Esophagus muscularis mucosa (tissue), 4 donors: ENCODE data around the gene COG2. TPM values are rescaled to one million over a fixed set of nuclear protein-coding genes. Genes with fewer than 3 reads are reported as not detected.

Source experiments
- DNase-seq: peaks from one replicate; pipeline ENCODE4 v3.0.0-alpha.2; 2017; ENCODE audit errors: extremely low spot score
- H3K27ac ChIP-seq, 4 donors: fragments of 200-600 bp; sonication (generic); replicated peaks in 1 of 4; 1 replicate in 3 of 4; 2 replicates in 1 of 4; pipeline ENCODE4 v1.5.1; 2016 to 2019; ENCODE audit warnings: mild to moderate bottlenecking in 1 of 4
- H3K27me3 ChIP-seq, 4 donors: fragments of 200-600 bp; sonication (generic); one replicate each; pipeline versions ENCODE4 v1.5.1 to v1.6.0; 2016 to 2019
- H3K36me3 ChIP-seq, 4 donors: fragments of 200-600 bp; sonication (generic); one replicate each; pipeline ENCODE4 v1.5.1; 2016 to 2019
- H3K4me1 ChIP-seq, 4 donors: fragments of 200-600 bp; sonication (generic); one replicate each; pipeline ENCODE4 v1.5.1; 2016 to 2019
- H3K4me3 ChIP-seq, 4 donors: fragments of 200-600 bp; sonication (generic); 1 replicate in 2 of 4; 2 replicates in 2 of 4; pipeline ENCODE4 v1.5.1; 2016 to 2019; ENCODE audit warnings: mild to moderate bottlenecking in 4 of 4, moderate library complexity in 1 of 4
- H3K9me3 ChIP-seq, 4 donors: fragments of 200-600 bp; sonication (generic); 1 replicate in 3 of 4; 2 replicates in 1 of 4; pipeline ENCODE4 v1.5.1; 2016 to 2019
- EP300 ChIP-seq: sonication (generic); formaldehyde crosslinking; IDR thresholded peaks from one replicate; pipeline ENCODE4 v1.6.1; 2017; ENCODE audit warnings: antibody characterized with exemption
- POLR2A ChIP-seq: fragments of 450-650 bp; IDR thresholded peaks from one replicate; pipeline ENCODE4 v1.6.1; 2017; ENCODE audit warnings: antibody characterized with exemption, moderate library complexity, mild to moderate bottlenecking, low read depth
- POLR2AphosphoS5 ChIP-seq, 2 donors: sonication (generic); formaldehyde crosslinking; IDR thresholded peaks; one replicate each; pipeline ENCODE4 v1.6.1; 2017; ENCODE audit warnings: antibody characterized with exemption in 2 of 2
- whole genome bisulfite sequencing: methylation state at CpG from one replicate; pipeline ENCODE4 v1.1.5; 2018; 5-methylcytosine and 5-hydroxymethylcytosine counted together
- intact Hi-C: fragments of 100-400 bp; cut with DNase I; formaldehyde crosslinking; loops from one replicate; pipeline ENCODE4 v1.15.1; 2023
- total RNA-seq, 4 donors: library from RNA; depleted of rRNA; stranded (reverse); fragments of >200 nt; gene quantifications; one replicate each; pipeline versions ENCODE4 v1.1.0 to v1.2.1, GENCODE V29; 2016
- TF ChIP-seq, protein P1 (sequence below), 3 experiments: fragments of 200-600 bp in 2 of 3; fragments of 450-650 bp in 1 of 3; sonication (generic) in 2 of 3; IDR thresholded peaks; one replicate each; pipeline ENCODE4 v1.5.1; 2017 to 2019; ENCODE audit warnings: antibody characterized with exemption in 3 of 3, mild to moderate bottlenecking in 2 of 3, moderate library complexity in 1 of 3

The COG2 gene
- total RNA-seq, 4 donors from 2014 or later: 20.9 to 23.9 (median 22.5) TPM

DNA sequence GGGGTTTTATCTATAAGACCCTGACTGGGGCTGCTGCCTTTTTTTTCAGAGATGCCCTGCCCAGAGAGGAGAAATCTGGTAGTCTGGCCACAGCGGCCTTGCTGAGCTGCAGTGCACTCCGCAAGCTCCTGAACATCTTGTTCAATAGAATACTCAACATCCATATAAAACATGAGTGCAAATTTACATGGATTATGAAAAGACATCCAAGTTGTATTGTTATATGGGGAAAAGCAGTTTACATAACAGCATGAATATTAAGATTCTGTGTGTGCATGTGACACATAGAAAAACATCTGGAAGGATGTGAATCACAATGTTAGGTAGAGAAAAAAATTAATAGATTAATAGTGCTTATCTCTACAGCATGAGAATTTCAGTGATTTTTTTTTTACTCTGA is 16.4 kb downstream of the COG2 start:
- TF ChIP-seq, protein P1, sequence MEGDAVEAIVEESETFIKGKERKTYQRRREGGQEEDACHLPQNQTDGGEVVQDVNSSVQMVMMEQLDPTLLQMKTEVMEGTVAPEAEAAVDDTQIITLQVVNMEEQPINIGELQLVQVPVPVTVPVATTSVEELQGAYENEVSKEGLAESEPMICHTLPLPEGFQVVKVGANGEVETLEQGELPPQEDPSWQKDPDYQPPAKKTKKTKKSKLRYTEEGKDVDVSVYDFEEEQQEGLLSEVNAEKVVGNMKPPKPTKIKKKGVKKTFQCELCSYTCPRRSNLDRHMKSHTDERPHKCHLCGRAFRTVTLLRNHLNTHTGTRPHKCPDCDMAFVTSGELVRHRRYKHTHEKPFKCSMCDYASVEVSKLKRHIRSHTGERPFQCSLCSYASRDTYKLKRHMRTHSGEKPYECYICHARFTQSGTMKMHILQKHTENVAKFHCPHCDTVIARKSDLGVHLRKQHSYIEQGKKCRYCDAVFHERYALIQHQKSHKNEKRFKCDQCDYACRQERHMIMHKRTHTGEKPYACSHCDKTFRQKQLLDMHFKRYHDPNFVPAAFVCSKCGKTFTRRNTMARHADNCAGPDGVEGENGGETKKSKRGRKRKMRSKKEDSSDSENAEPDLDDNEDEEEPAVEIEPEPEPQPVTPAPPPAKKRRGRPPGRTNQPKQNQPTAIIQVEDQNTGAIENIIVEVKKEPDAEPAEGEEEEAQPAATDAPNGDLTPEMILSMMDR (IDR thresholded peaks at IDR 0.05): no peak
- no peak for TF ChIP-seq POLR2A
- no peak for TF ChIP-seq EP300
- TF ChIP-seq POLR2AphosphoS5 (IDR thresholded peaks at IDR 0.05): no peak
- H3K36me3 ChIP-seq: peaks cover 9 to 50% (median 37%) of the 10 kb centered on the region in 4 donors
- 88% methylated on average over 2 of the region's 2 CpGs for WGBS
- no peak overlapping the region for H3K27ac ChIP-seq
- no peak overlapping the region for H3K4me3 ChIP-seq
- no peaks in the 10 kb centered on the region for H3K9me3 ChIP-seq
- no peaks in the 10 kb centered on the region for H3K27me3 ChIP-seq
- no peak for DNase-seq
- intact Hi-C loops: no loop called here
- H3K4me1 ChIP-seq: no peaks in the 10 kb centered on the region

DNA sequence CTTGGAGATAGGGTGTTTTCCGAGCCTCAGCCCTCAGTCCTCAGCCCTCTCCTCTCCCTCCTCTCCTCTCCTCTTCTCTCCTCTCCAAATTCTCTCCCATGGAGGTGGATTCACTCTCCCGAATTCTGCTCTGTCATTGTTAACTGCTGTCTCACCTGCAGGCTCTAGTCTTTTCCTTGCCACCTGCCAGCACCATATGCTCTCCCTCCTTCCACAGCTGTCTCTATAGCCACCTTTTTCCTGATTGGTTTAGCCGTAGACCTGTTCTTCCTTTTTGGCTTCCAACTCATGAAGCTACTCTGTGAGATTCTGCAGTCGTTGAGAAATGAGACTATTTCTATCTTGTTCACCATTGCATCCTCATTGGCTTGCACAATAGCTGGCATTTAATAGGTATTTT is 19.7 kb downstream of the COG2 start:
- Histone ChIP-seq H3K4me1 (no peaks in the 10 kb centered on the region), H3K36me3 (peaks cover 13 to 80% (median 66%) of the 10 kb centered on the region in 4 donors), H3K27me3 (no peaks in the 10 kb centered on the region), H3K27ac (no peak overlapping the region), H3K4me3 (no peak overlapping the region), H3K9me3 (no peaks in the 10 kb centered on the region)
- WGBS: 76% methylated on average over 4 of the region's 4 CpGs
- TF ChIP-seq POLR2A (no peak), EP300 (no peak), POLR2AphosphoS5 (IDR thresholded peaks at IDR 0.05) (no peak)
- TF ChIP-seq, protein P1 (IDR thresholded peaks at IDR 0.05): no peak
- intact Hi-C loops: no loop called here
- DNase-seq: no peak

DNA sequence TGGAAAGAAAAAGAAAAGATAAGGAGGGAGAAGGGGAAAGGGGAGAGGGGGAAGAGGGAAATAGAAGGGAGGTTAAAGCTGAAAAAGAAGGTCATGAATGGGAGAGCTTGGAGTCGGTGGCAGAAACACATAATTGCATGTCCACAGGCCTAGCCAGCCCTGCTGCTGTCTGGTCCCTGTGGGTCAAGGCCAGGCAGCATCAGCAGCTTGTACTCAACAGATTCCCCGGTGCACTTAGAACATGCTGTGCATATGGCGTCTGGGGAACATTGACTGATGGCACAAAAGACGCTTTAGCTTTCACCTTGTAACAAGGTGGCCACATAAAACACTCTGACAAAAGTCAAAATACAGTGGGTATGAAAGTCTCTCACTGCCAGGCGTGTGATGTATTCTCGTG is 25.9 kb downstream of the COG2 start:
- intact Hi-C loops: no loop called here
- H3K4me3 ChIP-seq: no peak overlapping the region
- no peak for DNase-seq
- H3K4me1 ChIP-seq: no peaks in the 10 kb centered on the region
- H3K36me3 ChIP-seq: peaks cover 32 to 98% (median 84%) of the 10 kb centered on the region in 4 donors
- H3K27ac ChIP-seq: no peak overlapping the region
- 92% methylated on average over 6 of the region's 6 CpGs for WGBS
- no peaks in the 10 kb centered on the region for H3K9me3 ChIP-seq
- no peaks in the 10 kb centered on the region for H3K27me3 ChIP-seq
- TF ChIP-seq, protein P1 (IDR thresholded peaks at IDR 0.05): no peak
- no peak for TF ChIP-seq EP300
- no peak for TF ChIP-seq POLR2AphosphoS5 (IDR thresholded peaks at IDR 0.05)
- TF ChIP-seq POLR2A: no peak

DNA sequence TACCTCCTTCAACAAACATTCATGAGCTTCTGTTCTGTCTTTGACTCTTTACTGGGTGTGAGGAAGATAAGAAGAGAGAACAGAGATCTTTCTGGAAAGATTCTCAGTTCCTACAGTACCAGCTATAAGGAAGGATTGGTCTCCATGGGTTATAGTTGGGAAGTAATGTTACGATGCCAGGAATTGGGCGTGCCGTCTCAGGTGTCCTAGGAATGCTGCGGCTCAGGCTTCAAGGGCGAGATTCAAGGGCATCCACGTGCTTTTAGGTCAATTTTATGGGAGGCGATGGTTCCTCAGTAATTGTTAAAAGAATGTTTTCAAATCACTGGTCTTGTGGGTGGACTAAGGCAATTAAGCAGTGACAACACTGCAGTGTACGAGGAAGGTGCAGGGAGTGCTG is 27.3 kb downstream of the COG2 start:
- no peak overlapping the region for H3K4me3 ChIP-seq
- H3K36me3 ChIP-seq: peaks cover 32 to 100% (median 83%) of the 10 kb centered on the region in 4 donors
- no peaks in the 10 kb centered on the region for H3K9me3 ChIP-seq
- no peaks in the 10 kb centered on the region for H3K4me1 ChIP-seq
- no peak for DNase-seq
- TF ChIP-seq EP300 (no peak), POLR2A (no peak), POLR2AphosphoS5 (IDR thresholded peaks at IDR 0.05) (no peak)
- TF ChIP-seq, protein P1 (IDR thresholded peaks at IDR 0.05): no peak
- no peak overlapping the region for H3K27ac ChIP-seq
- WGBS: 94% methylated on average over 8 of the region's 8 CpGs
- intact Hi-C loops: no loop called here
- no peaks in the 10 kb centered on the region for H3K27me3 ChIP-seq

DNA sequence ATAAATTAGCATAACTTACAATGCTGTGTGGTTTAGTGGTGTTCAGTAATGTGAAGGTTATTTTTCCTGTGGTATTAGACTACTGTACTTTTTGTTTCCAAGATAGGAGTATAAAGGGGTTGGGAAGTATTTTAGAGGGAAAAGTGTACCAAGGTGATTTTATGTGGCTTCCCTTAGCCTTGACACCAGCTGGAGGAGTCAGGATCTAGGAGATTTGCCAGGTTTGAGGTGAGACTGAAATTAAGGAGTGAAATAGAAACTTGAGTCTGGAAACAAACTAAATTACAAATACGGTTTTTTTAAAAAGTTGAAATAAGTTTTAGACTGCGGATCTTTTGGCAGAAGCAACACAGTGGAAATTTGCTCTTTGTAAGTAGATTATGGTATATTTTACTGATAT is 32.3 kb downstream of the COG2 start:
- H3K27me3 ChIP-seq: no peaks in the 10 kb centered on the region
- no peak for TF ChIP-seq POLR2AphosphoS5 (IDR thresholded peaks at IDR 0.05)
- DNase-seq: no peak
- no peak overlapping the region for H3K4me3 ChIP-seq
- 92% methylated on average over 2 of the region's 2 CpGs for WGBS
- H3K9me3 ChIP-seq: no peaks in the 10 kb centered on the region
- peaks cover 32 to 91% (median 70%) of the 10 kb centered on the region in 4 donors for H3K36me3 ChIP-seq
- H3K4me1 ChIP-seq: no peaks in the 10 kb centered on the region
- intact Hi-C loops: no loop called here
- H3K27ac ChIP-seq: no peak overlapping the region
